ENCODE measurements around the gene RNF2.
"Not testable (repeated sequence)": the region's sequence is repeated elsewhere in the genome, so short reads cannot be mapped to it uniquely, and the experiment has no call there.

The RNF2 gene

GRCh38 chr1:185059950-185060571 is 14.7 kb downstream of the RNF2 start:
- DNase-seq: no peak
- no peak for TF ChIP-seq CTCF (IDR thresholded peaks at IDR 0.05)
- Histone ChIP-seq H3K9me3 (no peaks in the 10 kb centered on the region), H3K4me1 (peaks cover 0 to 40% (median 6%) of the 10 kb centered on the region in 4 donors), H3K27ac (no peak overlapping the region), H3K36me3 (no peaks in the 10 kb centered on the region), H3K4me3 (no peak overlapping the region), H3K27me3 (no peaks in the 10 kb centered on the region)
- intact Hi-C loops (cut with DNase I; ENCODE audit: low total_unique reads): no loop called here

- no peak for TF ChIP-seq CTCF (IDR thresholded peaks at IDR 0.05)
- no peak for DNase-seq
- intact Hi-C loops (cut with DNase I; ENCODE audit: low total_unique reads): no loop called here
- Histone ChIP-seq H3K4me3 (no peak overlapping the region), H3K27ac (no peak overlapping the region), H3K36me3 (no peaks in the 10 kb centered on the region), H3K27me3 (no peaks in the 10 kb centered on the region), H3K4me1 (peaks cover 0 to 40% (median 6%) of the 10 kb centered on the region in 4 donors), H3K9me3 (no peaks in the 10 kb centered on the region)
Measured at GRCh38 chr1:185062710-185063370, 17.5 kb downstream of the RNF2 start.

- no peak overlapping the region for H3K4me3 ChIP-seq
- intact Hi-C loops (cut with DNase I; ENCODE audit: low total_unique reads): no loop called here
- TF ChIP-seq CTCF (IDR thresholded peaks at IDR 0.05): no peak
- no peak overlapping the region for H3K27ac ChIP-seq
- H3K9me3 ChIP-seq: no peaks in the 10 kb centered on the region
- no peaks in the 10 kb centered on the region for H3K27me3 ChIP-seq
- no peak for DNase-seq
- no peaks in the 10 kb centered on the region for H3K36me3 ChIP-seq
- H3K4me1 ChIP-seq: peaks cover 0 to 43% (median 5%) of the 10 kb centered on the region in 4 donors
Measured at GRCh38 chr1:185063719-185064118, 18.4 kb downstream of the RNF2 start.

GRCh38 chr1:185065006-185065405 is 19.6 kb downstream of the RNF2 start:
- DNase-seq; H3K27me3 ChIP-seq; H3K36me3 ChIP-seq; H3K27ac ChIP-seq; H3K9me3 ChIP-seq; H3K4me3 ChIP-seq; intact Hi-C loops (cut with DNase I; ENCODE audit: low total_unique reads): not testable (repeated sequence)
- H3K4me1 ChIP-seq: peaks cover 0 to 30% (median 4%) of the 10 kb centered on the region in 4 donors

GRCh38 chr1:185066181-185066580 is 20.8 kb downstream of the RNF2 start:
- intact Hi-C loops (cut with DNase I; ENCODE audit: low total_unique reads): no loop called here
- no peak for TF ChIP-seq CTCF (IDR thresholded peaks at IDR 0.05)
- Histone ChIP-seq H3K4me3 (no peak overlapping the region), H3K9me3 (no peaks in the 10 kb centered on the region), H3K27ac (no peak overlapping the region), H3K27me3 (no peaks in the 10 kb centered on the region), H3K36me3 (no peaks in the 10 kb centered on the region), H3K4me1 (peaks cover 0 to 24% (median 4%) of the 10 kb centered on the region in 4 donors)
- no peak for DNase-seq

- TF ChIP-seq CTCF (IDR thresholded peaks at IDR 0.05): no peak
- H3K27me3 ChIP-seq: no peaks in the 10 kb centered on the region
- intact Hi-C loops (cut with DNase I; ENCODE audit: low total_unique reads): no loop called here
- H3K4me3 ChIP-seq: no peak overlapping the region
- no peaks in the 10 kb centered on the region for H3K9me3 ChIP-seq
- no peaks in the 10 kb centered on the region for H3K36me3 ChIP-seq
- peaks cover 0 to 4% (median 0%) of the 10 kb centered on the region in 4 donors for H3K4me1 ChIP-seq
- H3K27ac ChIP-seq: no peak overlapping the region
- no peak for DNase-seq
Measured at GRCh38 chr1:185068341-185068740, 23.0 kb downstream of the RNF2 start.

Measured in tibial artery (tissue), 4 donors.